T47D (cell line): ENCODE data around the gene CCT6B.

Experiments
- DNase-seq, 2 experiments: peaks; one replicate each; pipeline versions ENCODE4 v3.0.0 to v3.0.0-alpha.2; 2011 to 2012; ENCODE audit warnings: low read depth in 1 of 2, low spot score in 1 of 2
- JUND ChIP-seq: IDR thresholded peaks from 2 replicates; pipeline ENCODE4 v1.6.1; 2012; ENCODE audit warnings: low read depth
- in situ Hi-C: cut with HindIII; loops from 2 replicates; pipeline ENCODE4 v1.10.0; 2016; ENCODE audit warnings: low sequenced_read_pairs, low pct_unique_long_range_greater_than_20kb

Gene CCT6B

GRCh38 chr17:34894964-34895363 lies 66.3 kb downstream of the CCT6B start:
- no peak for TF ChIP-seq JUND
- in situ Hi-C loops: no loop called here
- no peak for DNase-seq

GRCh38 chr17:34892461-34893249 lies 68.6 kb downstream of the CCT6B start:
- DNase-seq: peak; percentile 57 to 64
- in situ Hi-C loops: no loop called here
- no peak for TF ChIP-seq JUND

- in situ Hi-C loops: no loop called here
- DNase-seq: no peak
- no peak for TF ChIP-seq JUND
These were observed 74.4 kb downstream of the CCT6B start for GRCh38 chr17:34886831-34887230.

- TF ChIP-seq JUND: no peak
- in situ Hi-C loops: no loop called here
- no peak for DNase-seq
These were observed 76.2 kb downstream of the CCT6B start for GRCh38 chr17:34885076-34885475.

- no peak for DNase-seq
- TF ChIP-seq JUND: no peak
- in situ Hi-C loops: no loop called here
These were observed 76.7 kb downstream of the CCT6B start for GRCh38 chr17:34884597-34884996.

GRCh38 chr17:34883106-34884000 lies 77.9 kb downstream of the CCT6B start:
- no peak for TF ChIP-seq JUND
- in situ Hi-C loops: no loop called here

GRCh38 chr17:34879146-34879545 lies 82.1 kb downstream of the CCT6B start:
- no peak for TF ChIP-seq JUND
- in situ Hi-C loops: no loop called here
- no peak for DNase-seq

More at GRCh38 chr17:34883106-34884000, 77.9 kb downstream of the CCT6B start:
- DNase-seq: no peak
